Peyer's patch (tissue), 4 donors: ENCODE measurements around the gene RNF217.

ENCODE experiments used
- CTCF ChIP-seq, 6 experiments: fragments of 450-650 bp in 4 of 6; fragments of 200-600 bp in 2 of 6; sonication (generic) in 1 of 6; IDR thresholded peaks; one replicate each; pipeline ENCODE4 v1.5.1; 2017 to 2019; ENCODE audit warnings: antibody characterized with exemption in 6 of 6, mild to moderate bottlenecking in 3 of 6, moderate library complexity in 1 of 6
- POLR2A ChIP-seq, 2 donors: fragments of 450-650 bp; IDR thresholded peaks; one replicate each; pipeline ENCODE4 v1.5.1; 2017; ENCODE audit warnings: antibody characterized with exemption in 2 of 2, mild to moderate bottlenecking in 2 of 2, moderate library complexity in 2 of 2

GRCh38 chr6:125076482-125076742 is 114.2 kb downstream of the RNF217 start:
- TF ChIP-seq CTCF (IDR thresholded peaks at IDR 0.05) (no peak), POLR2A (IDR thresholded peaks at IDR 0.05) (no peak)
